Activated CD4-positive, alpha-beta T cell treated with anti-CD3 and anti-CD28 coated beads for 36 hours (primary cell): Measurements from ENCODE around the gene S1PR2. TPM values are rescaled to one million over a fixed set of nuclear protein-coding genes. Genes with fewer than 3 reads are reported as not detected.
"Not testable (repeated sequence)": the region's sequence is repeated elsewhere in the genome, so short reads cannot be mapped to it uniquely, and the experiment has no call there.

Experiments used
- ATAC-seq: fragments of 200-7000 bp; cut with Tn5 transposase; one replicate; pipeline ENCODE4 v1.10.0; 2021; ENCODE audit warnings: mild to moderate bottlenecking, moderate library complexity
- CTCF ChIA-PET: fragments of 350-600 bp; sonication (Branson Sonifier 250); formaldehyde crosslinking; loops from one replicate; lab custom pipeline; 2021; ENCODE audit warnings: antibody characterized with exemption; lab: Charles Lee
- POLR2A ChIA-PET: fragments of 350-600 bp; sonication (Branson Sonifier 250); formaldehyde crosslinking; loops from one replicate; lab custom pipeline; 2021; ENCODE audit warnings: antibody characterized with exemption, inconsistent platforms; lab: Charles Lee
- DNase-seq: peaks from one replicate; pipeline ENCODE4 v3.0.0-alpha.2; 2020
- H3K27ac Mint-ChIP-seq: one replicate; pipeline ENCODE4 v1.8.0; 2021; ENCODE audit warnings: mixed read lengths
- H3K27me3 Mint-ChIP-seq: one replicate; pipeline ENCODE4 v1.8.0; 2021; ENCODE audit warnings: mixed read lengths
- H3K36me3 Mint-ChIP-seq: one replicate; pipeline ENCODE4 v1.8.0; 2021; ENCODE audit warnings: low read depth, mixed read lengths
- H3K4me1 Mint-ChIP-seq: one replicate; pipeline ENCODE4 v1.8.0; 2021; ENCODE audit warnings: mixed read lengths
- H3K4me3 Mint-ChIP-seq: one replicate; pipeline ENCODE4 v1.8.0; 2021; ENCODE audit warnings: mild to moderate bottlenecking, moderate library complexity, mixed read lengths
- H3K9me3 Mint-ChIP-seq: one replicate; pipeline ENCODE4 v1.8.0; 2021; ENCODE audit warnings: low read depth, mixed read lengths
- intact Hi-C, 2 experiments: fragments of 100-400 bp; cut with DNase I in 1 of 2; cut with micrococcal nuclease in 1 of 2; formaldehyde crosslinking; loops; one replicate each; pipeline versions ENCODE4 v1.14.2 to v1.15.1; 2022 to 2024; cut with DNase I, micrococcal nuclease
- total RNA-seq, 2 experiments: library from RNA; stranded (reverse); gene quantifications; one replicate each; pipeline ENCODE4 v1.2.3, GENCODE V29; 2021

S1PR2 gene
- total RNA-seq, 2 experiments from 2014 or later: 8.1 to 9.0 TPM

GRCh38 chr19:10235409-10235808, 4.3 kb upstream of the S1PR2 start:
- ATAC-seq, DNase-seq, H3K9me3 Mint-ChIP-seq, H3K27me3 Mint-ChIP-seq, H3K4me3 Mint-ChIP-seq, H3K36me3 Mint-ChIP-seq, intact Hi-C loops: not testable (repeated sequence)
- Mint-ChIP-seq H3K27ac (peak overlapping the region; percentile 100), H3K4me1 (peaks cover 18% of the 10 kb centered on the region)
- POLR2A ChIA-PET: interaction anchor here (1.2 kb wide), 1 partner anchor 48 kb away, joined by 3 read pairs; no protein-coding TSS in a partner anchor
- CTCF ChIA-PET: interaction anchor here (0.7 to 3.8 kb wide), 4 partner anchors 14 to 324 kb away, joined by 3 to 18 read pairs (median 7); no protein-coding TSS in a partner anchor

GRCh38 chr19:10235003-10235402, 3.9 kb upstream of the S1PR2 start:
- POLR2A ChIA-PET: no interaction called here
- Mint-ChIP-seq H3K9me3 (peaks cover 2% of the 10 kb centered on the region), H3K36me3 (peaks cover 3% of the 10 kb centered on the region), H3K27ac (peak overlapping the region; percentile 11), H3K27me3 (no peaks in the 10 kb centered on the region), H3K4me3 (no peak overlapping the region), H3K4me1 (peaks cover 20% of the 10 kb centered on the region)
- intact Hi-C loops: no loop called here
- CTCF ChIA-PET: interaction anchor here (2.1 to 3.8 kb wide), 2 partner anchors 14 to 23 kb away, joined by 10 to 18 read pairs; no protein-coding TSS in a partner anchor
- ATAC-seq: no peak
- no peak for DNase-seq

DNA sequence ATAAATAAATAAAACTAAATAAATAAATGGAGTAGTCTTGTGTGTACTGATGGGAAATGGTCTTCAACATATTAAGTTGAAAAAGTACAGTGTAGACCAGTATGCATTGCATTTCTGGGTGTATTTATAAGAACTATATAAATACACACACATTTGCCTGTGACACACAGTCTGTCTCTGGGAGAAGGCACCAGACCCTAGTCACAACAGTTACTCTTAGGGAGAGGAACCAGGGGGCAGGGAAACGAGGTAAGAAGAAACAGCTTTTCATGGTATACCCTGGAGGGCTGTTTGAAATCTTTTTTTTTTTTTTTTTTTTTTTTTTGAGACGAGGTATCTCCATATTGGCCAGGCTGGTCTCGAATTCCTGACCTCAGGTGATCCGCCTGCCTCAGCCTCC, 2.8 kb upstream of the S1PR2 start:
- no peaks in the 10 kb centered on the region for H3K27me3 Mint-ChIP-seq
- peaks cover 3% of the 10 kb centered on the region for H3K36me3 Mint-ChIP-seq
- DNase-seq: no peak

GRCh38 chr19:10231612-10232228, 589 bp upstream of the S1PR2 start:
- ChIA-PET POLR2A (interaction anchor here (0.8 kb wide), 1 partner anchor 54 kb away, joined by 5 read pairs; no protein-coding TSS in a partner anchor), CTCF (interaction anchor here (1.8 kb wide), 1 partner anchor 18 kb away, joined by 9 read pairs; no protein-coding TSS in a partner anchor)
- H3K27me3 Mint-ChIP-seq: no peaks in the 10 kb centered on the region
- H3K4me1 Mint-ChIP-seq: peaks cover 29% of the 10 kb centered on the region
- intact Hi-C loops: loop anchor here (1.0 to 2.0 kb wide), 4 partner anchors 19 to 37 kb away; partner anchors contain the start of gene DNMT1 (in 2 of the 2)
- H3K9me3 Mint-ChIP-seq: peaks cover 2% of the 10 kb centered on the region
- ATAC-seq (no peak), DNase-seq (no peak)
- H3K4me3 Mint-ChIP-seq: peak overlapping the region; percentile 81
- H3K27ac Mint-ChIP-seq: peak overlapping the region; percentile 63
- peaks cover 3% of the 10 kb centered on the region for H3K36me3 Mint-ChIP-seq

More for the DNA sequence above, 2.8 kb upstream of the S1PR2 start:
- ChIA-PET POLR2A (no interaction called here), CTCF (interaction anchor here (0.7 to 3.8 kb wide), 2 partner anchors 16 to 18 kb away, joined by 3 to 18 read pairs; partner anchors contain the start of gene MRPL4)
- Mint-ChIP-seq H3K4me3 (no peak overlapping the region), H3K9me3 (peaks cover 2% of the 10 kb centered on the region), H3K27ac (no peak overlapping the region), H3K4me1 (peaks cover 29% of the 10 kb centered on the region)
- no peak for ATAC-seq
- intact Hi-C loops: no loop called here

DNA sequence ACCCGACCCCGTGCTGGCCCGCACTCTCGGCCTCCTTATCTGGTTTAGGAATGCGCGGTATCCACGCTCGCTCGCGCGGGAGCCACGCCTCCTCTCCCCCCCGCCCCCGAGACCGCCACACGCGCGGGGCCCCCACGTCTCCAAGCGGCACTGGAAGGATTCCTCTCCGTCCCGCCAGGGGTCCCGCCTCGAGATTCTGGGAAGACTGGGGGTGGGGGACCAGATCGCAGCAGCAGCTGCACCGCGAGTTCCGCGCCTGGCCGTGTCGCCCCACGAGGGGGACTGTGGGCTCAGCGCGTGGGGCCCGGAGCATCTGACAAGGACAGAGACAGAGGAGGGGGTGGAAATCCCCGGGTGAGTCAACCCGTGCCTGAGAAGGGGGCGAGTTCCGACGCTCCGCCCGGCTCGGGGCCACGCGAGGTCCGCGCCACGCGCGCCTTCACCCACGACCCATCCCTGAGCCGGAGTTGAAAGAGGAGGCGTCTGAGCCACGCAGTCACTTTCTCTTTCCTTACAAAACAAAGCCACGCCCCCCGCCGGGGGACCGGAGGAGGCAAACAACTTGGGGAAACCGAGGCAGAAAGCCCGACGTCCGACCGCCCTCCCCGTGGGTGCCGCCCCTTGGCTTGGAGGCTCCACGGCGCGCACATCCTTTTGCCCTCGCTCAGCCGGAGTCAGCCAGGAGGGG, 814 bp downstream of the S1PR2 start:
- peak; percentile 76 for DNase-seq
- no peaks in the 10 kb centered on the region for H3K9me3 Mint-ChIP-seq
- peak overlapping the region; percentile 84 for H3K27ac Mint-ChIP-seq
- no peaks in the 10 kb centered on the region for H3K36me3 Mint-ChIP-seq
- ChIA-PET POLR2A (no interaction called here), CTCF (interaction anchor here (1.0 to 1.8 kb wide), 2 partner anchors 20 kb away, joined by 4 to 9 read pairs; no protein-coding TSS in a partner anchor)
- H3K4me1 Mint-ChIP-seq: peaks cover 18% of the 10 kb centered on the region
- H3K27me3 Mint-ChIP-seq: no peaks in the 10 kb centered on the region
- peak overlapping the region; percentile 81 for H3K4me3 Mint-ChIP-seq
- intact Hi-C loops: loop anchor here (1.0 to 2.0 kb wide), 3 partner anchors 20 to 61 kb away; partner anchors contain the start of gene DNMT1 (in 1 of the 2)
- peak; percentile 61 for ATAC-seq

GRCh38 chr19:10228920-10229319, 2.2 kb downstream of the S1PR2 start:
- H3K4me3 Mint-ChIP-seq: peak overlapping the region; percentile 81
- H3K4me1 Mint-ChIP-seq: peaks cover 16% of the 10 kb centered on the region
- DNase-seq: peak; percentile 60
- ChIA-PET CTCF (interaction anchor here (0.6 to 1.6 kb wide), 7 partner anchors 9 to 160 kb away, joined by 3 to 18 read pairs (median 3); no protein-coding TSS in a partner anchor), POLR2A (interaction anchor here (0.6 kb wide), 1 partner anchor 42 kb away, joined by 3 read pairs; the partner anchor contains the start of gene ICAM1)
- H3K27ac Mint-ChIP-seq: no peak overlapping the region
- peaks cover 2% of the 10 kb centered on the region for H3K36me3 Mint-ChIP-seq
- no peaks in the 10 kb centered on the region for H3K27me3 Mint-ChIP-seq
- intact Hi-C loops: no loop called here
- ATAC-seq: no peak
- no peaks in the 10 kb centered on the region for H3K9me3 Mint-ChIP-seq

DNA sequence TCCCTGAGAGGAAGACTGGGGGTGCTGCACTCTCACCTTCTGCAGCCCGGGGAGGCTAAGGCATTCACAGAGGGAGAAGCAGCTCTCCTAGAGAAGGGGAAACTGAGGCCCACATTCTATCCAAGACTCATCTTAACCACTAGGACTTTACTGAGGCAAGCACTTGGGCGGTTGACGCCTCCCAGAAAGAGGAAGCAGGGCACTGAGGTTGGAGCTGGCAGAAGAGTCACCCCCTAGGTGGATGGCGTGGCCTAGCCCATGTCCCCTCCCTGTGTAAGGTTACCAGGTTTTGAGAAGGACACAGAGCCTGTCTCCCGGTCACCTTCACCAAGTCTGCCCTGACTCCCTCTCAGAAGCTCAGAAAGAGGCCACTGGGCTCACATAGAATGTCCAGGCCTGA, 2.7 kb downstream of the S1PR2 start:
- DNase-seq: no peak
- H3K4me3 Mint-ChIP-seq: no peak overlapping the region
- no peaks in the 10 kb centered on the region for H3K27me3 Mint-ChIP-seq
- peaks cover 16% of the 10 kb centered on the region for H3K4me1 Mint-ChIP-seq
- peaks cover 3% of the 10 kb centered on the region for H3K36me3 Mint-ChIP-seq
- H3K27ac Mint-ChIP-seq: no peak overlapping the region
- no peak for ATAC-seq
- intact Hi-C loops: no loop called here
- POLR2A ChIA-PET: interaction anchor here (0.6 kb wide), 1 partner anchor 42 kb away, joined by 3 read pairs; the partner anchor contains the start of gene ICAM1
- no peaks in the 10 kb centered on the region for H3K9me3 Mint-ChIP-seq
- CTCF ChIA-PET: interaction anchor here (0.9 to 1.6 kb wide), 7 partner anchors 10 to 160 kb away, joined by 3 to 18 read pairs (median 3); no protein-coding TSS in a partner anchor

DNA sequence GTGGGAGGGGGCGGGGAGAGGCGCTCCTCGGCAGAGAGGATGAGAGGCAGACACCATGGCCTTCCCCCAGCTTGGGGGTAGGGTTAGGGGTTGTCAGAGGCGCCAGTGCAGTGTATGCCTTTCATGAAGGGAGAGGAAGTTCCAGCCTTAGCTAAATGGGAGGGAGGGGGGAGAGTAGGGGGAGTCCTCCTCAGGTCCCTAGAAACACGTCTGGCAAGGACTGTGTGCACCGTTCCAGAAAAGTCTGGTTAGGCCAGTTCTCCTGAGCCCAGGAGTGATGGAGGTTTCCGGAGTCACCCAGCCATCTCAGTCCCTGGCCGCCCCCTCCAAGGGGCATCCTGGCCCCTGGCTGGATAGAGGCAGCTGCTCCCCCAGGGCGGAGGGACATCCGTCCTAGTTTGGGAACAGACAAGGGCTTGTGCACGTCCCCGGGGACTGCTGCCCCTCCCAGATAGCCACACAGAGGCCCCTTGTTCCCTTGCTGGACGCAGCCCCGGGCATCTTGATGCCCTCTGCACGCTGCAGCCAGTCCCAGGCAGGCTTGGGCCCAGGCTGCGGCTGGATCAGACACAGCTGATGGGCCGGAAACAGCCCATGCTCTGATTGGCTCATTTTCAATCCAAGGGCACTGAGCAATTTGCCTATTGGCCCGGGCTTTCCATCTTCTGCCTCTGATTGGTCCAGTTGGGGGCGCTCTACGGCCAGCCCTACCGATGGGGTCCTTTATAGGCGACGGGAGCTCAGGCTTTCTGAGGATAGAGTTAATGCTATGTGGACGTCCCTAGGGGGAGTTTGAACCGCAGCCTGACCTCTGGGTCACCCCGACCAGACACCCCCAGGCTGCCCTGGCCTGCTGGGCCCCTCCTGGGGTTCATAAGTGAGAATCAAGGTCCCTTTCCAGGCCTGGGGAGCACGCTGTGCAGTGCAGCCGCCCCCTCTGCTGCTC, 3.8 kb downstream of the S1PR2 start:
- CTCF ChIA-PET: interaction anchor here (0.6 to 2.6 kb wide), 5 partner anchors 13 to 167 kb away, joined by 3 to 18 read pairs (median 6); no protein-coding TSS in a partner anchor

GRCh38 chr19:10226376-10227025, 4.6 kb downstream of the S1PR2 start:
- Mint-ChIP-seq H3K4me1 (peaks cover 13% of the 10 kb centered on the region), H3K4me3 (no peak overlapping the region), H3K36me3 (peaks cover 9% of the 10 kb centered on the region), H3K9me3 (no peaks in the 10 kb centered on the region), H3K27me3 (no peaks in the 10 kb centered on the region), H3K27ac (no peak overlapping the region)
- POLR2A ChIA-PET: interaction anchor here (0.6 kb wide), 1 partner anchor 13 kb away, joined by 4 read pairs; no protein-coding TSS in a partner anchor
- DNase-seq (no peak), ATAC-seq (no peak)
- intact Hi-C loops: no loop called here
- CTCF ChIA-PET: interaction anchor here (0.8 to 2.6 kb wide), 4 partner anchors 12 to 24 kb away, joined by 3 to 14 read pairs (median 5); no protein-coding TSS in a partner anchor

More for the DNA sequence above, 3.8 kb downstream of the S1PR2 start:
- Mint-ChIP-seq H3K4me1 (peaks cover 16% of the 10 kb centered on the region), H3K4me3 (no peak overlapping the region), H3K27ac (no peak overlapping the region), H3K36me3 (peaks cover 6% of the 10 kb centered on the region), H3K27me3 (no peaks in the 10 kb centered on the region), H3K9me3 (no peaks in the 10 kb centered on the region)
- DNase-seq (peak; percentile 24), ATAC-seq (no peak)
- POLR2A ChIA-PET: no interaction called here
- intact Hi-C loops: no loop called here

DNA sequence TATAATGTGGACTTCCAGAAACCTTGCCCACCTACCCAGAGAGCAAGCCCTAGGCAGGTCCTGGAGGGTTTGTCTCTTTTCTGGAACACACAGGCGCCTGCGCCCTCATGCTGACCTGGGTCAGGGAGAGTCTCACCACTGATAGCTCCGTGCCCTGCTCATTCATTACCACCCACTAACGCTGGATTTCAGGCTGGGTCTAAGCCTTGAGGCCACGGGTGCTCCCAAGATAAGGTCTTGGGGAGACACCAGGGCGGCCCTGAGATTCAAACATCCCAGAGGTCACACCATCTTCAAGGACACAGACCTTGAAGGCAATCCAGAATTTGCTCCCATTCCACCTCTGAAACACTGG, 5.1 kb downstream of the S1PR2 start:
- Mint-ChIP-seq H3K4me3 (no peak overlapping the region), H3K4me1 (peaks cover 12% of the 10 kb centered on the region), H3K27ac (no peak overlapping the region), H3K9me3 (no peaks in the 10 kb centered on the region), H3K27me3 (no peaks in the 10 kb centered on the region), H3K36me3 (peaks cover 9% of the 10 kb centered on the region)
- CTCF ChIA-PET: interaction anchor here (0.7 to 2.6 kb wide), 7 partner anchors 12 to 71 kb away, joined by 3 to 14 read pairs (median 4); no protein-coding TSS in a partner anchor
- POLR2A ChIA-PET: no interaction called here
- intact Hi-C loops: no loop called here
- DNase-seq (no peak), ATAC-seq (no peak)
